Measurements from ENCODE around the gene CAMK2A. TPM values are rescaled to one million over a fixed set of nuclear protein-coding genes. Genes with fewer than 3 reads are reported as not detected.

The CAMK2A gene
- total RNA-seq, 2 experiments from 2014 or later: not detected

DNA sequence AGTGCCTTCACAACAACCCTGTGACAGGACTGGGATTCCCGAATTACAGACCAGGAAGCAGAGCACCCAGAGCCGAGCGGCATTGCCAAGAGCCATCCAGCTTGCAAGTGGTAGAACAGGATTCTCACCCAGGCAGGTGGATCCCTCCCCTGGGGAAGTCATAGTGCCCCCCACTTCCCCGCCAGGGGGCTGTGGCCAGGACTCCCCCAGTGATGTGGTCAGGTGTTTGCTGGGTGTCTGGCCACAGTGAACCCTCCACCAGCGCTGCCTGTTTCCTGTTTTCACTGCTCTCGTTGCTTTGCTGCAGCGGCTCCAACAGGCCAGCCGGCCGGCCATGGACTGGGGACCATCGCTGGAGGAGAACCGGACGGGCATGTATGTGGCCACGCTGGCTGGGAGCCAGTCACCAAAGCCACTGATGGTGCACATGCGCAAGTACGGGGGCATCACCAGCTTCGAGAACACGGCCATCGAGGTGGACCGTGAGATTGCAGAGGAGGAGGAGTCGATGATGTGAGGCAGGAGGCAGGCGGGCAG lies 80.4 kb downstream of the CAMK2A start:
- CTCF ChIA-PET (ENCODE audit: unreplicated experiment): no interaction called here
- intact Hi-C loops (cut with micrococcal nuclease; ENCODE audit: unreplicated experiment): no loop called here
- no peaks in the 10 kb centered on the region for H4K20me1 ChIP-seq (ENCODE audit: insufficient read depth, low read length)
- H3K4me1 ChIP-seq (ENCODE audit: insufficient read depth, low read length, poor library complexity, severe bottlenecking): no peaks in the 10 kb centered on the region
- TF ChIP-seq EZH2phosphoT487 (IDR thresholded peaks at IDR 0.05; ENCODE audit: borderline replicate concordance, low read depth, low read length): no peak
- TF ChIP-seq, protein P1, sequence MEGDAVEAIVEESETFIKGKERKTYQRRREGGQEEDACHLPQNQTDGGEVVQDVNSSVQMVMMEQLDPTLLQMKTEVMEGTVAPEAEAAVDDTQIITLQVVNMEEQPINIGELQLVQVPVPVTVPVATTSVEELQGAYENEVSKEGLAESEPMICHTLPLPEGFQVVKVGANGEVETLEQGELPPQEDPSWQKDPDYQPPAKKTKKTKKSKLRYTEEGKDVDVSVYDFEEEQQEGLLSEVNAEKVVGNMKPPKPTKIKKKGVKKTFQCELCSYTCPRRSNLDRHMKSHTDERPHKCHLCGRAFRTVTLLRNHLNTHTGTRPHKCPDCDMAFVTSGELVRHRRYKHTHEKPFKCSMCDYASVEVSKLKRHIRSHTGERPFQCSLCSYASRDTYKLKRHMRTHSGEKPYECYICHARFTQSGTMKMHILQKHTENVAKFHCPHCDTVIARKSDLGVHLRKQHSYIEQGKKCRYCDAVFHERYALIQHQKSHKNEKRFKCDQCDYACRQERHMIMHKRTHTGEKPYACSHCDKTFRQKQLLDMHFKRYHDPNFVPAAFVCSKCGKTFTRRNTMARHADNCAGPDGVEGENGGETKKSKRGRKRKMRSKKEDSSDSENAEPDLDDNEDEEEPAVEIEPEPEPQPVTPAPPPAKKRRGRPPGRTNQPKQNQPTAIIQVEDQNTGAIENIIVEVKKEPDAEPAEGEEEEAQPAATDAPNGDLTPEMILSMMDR (conservative IDR thresholded peaks at IDR 0.05; ENCODE audit: low read length): no peak
- no peak overlapping the region for H2AFZ ChIP-seq (ENCODE audit: low read length)
- H3K27ac ChIP-seq (ENCODE audit: low read depth, low read length, poor library complexity, severe bottlenecking): no peak overlapping the region
- no peak overlapping the region for H3K4me2 ChIP-seq (ENCODE audit: low read length)
- H3K4me3 ChIP-seq (ENCODE audit: low read depth, low read length, poor library complexity, severe bottlenecking): no peak overlapping the region
- no peaks in the 10 kb centered on the region for H3K79me2 ChIP-seq (ENCODE audit: insufficient read depth, low read depth, low read length)
- no peaks in the 10 kb centered on the region for H3K36me3 ChIP-seq (ENCODE audit: insufficient read depth, low read length)
- BruUV-seq (replicated peaks): no TSS peak
- H3K9me3 ChIP-seq (ENCODE audit: low read length): no peaks in the 10 kb centered on the region
- no peaks in the 10 kb centered on the region for H3K9me2 ChIP-seq (ENCODE audit: insufficient read depth, low read length)
- no peak for DNase-seq (ENCODE audit: low spot score)
- POLR2A ChIA-PET: interaction anchor here (0.6 kb wide), 1 partner anchor 495 kb away, joined by 4 read pairs; no protein-coding TSS in a partner anchor

GRCh38 chr5:150208187-150209098 lies 81.1 kb downstream of the CAMK2A start:
- CTCF ChIA-PET (ENCODE audit: unreplicated experiment): no interaction called here
- no TSS peak for BruUV-seq (replicated peaks)
- no peak overlapping the region for H2AFZ ChIP-seq (ENCODE audit: low read length)

More at GRCh38 chr5:150208187-150209098, 81.1 kb downstream of the CAMK2A start:
- H3K9me3 ChIP-seq (ENCODE audit: low read length): no peaks in the 10 kb centered on the region
- no peaks in the 10 kb centered on the region for H3K36me3 ChIP-seq (ENCODE audit: insufficient read depth, low read length)
- H3K79me2 ChIP-seq (ENCODE audit: insufficient read depth, low read depth, low read length): no peaks in the 10 kb centered on the region
- no peak overlapping the region for H3K4me2 ChIP-seq (ENCODE audit: low read length)
- no peak overlapping the region for H3K4me3 ChIP-seq (ENCODE audit: low read depth, low read length, poor library complexity, severe bottlenecking)
- TF ChIP-seq, protein P1 (conservative IDR thresholded peaks at IDR 0.05; ENCODE audit: low read length): no peak
- no peak for TF ChIP-seq EZH2phosphoT487 (IDR thresholded peaks at IDR 0.05; ENCODE audit: borderline replicate concordance, low read depth, low read length)
- no peaks in the 10 kb centered on the region for H4K20me1 ChIP-seq (ENCODE audit: insufficient read depth, low read length)
- no peaks in the 10 kb centered on the region for H3K9me2 ChIP-seq (ENCODE audit: insufficient read depth, low read length)
- intact Hi-C loops (cut with micrococcal nuclease; ENCODE audit: unreplicated experiment): no loop called here
- no peak for DNase-seq (ENCODE audit: low spot score)
- H3K27ac ChIP-seq (ENCODE audit: low read depth, low read length, poor library complexity, severe bottlenecking): no peak overlapping the region
- no peaks in the 10 kb centered on the region for H3K4me1 ChIP-seq (ENCODE audit: insufficient read depth, low read length, poor library complexity, severe bottlenecking)
- POLR2A ChIA-PET: interaction anchor here (0.6 to 1.3 kb wide), 2 partner anchors 7 to 147 kb away, joined by 3 read pairs; no protein-coding TSS in a partner anchor
